Ecto neural progenitor cell (in vitro differentiated cells): ENCODE measurements around the gene ADGRL3.
"Not testable (repeated sequence)": the region's sequence is repeated elsewhere in the genome, so short reads cannot be mapped to it uniquely, and the experiment has no call there.

Source experiments
- DNase-seq: peaks from one replicate; pipeline ENCODE4 v3.0.0-alpha.2; 2018; ENCODE audit warnings: low spot score

The ADGRL3 gene

DNA sequence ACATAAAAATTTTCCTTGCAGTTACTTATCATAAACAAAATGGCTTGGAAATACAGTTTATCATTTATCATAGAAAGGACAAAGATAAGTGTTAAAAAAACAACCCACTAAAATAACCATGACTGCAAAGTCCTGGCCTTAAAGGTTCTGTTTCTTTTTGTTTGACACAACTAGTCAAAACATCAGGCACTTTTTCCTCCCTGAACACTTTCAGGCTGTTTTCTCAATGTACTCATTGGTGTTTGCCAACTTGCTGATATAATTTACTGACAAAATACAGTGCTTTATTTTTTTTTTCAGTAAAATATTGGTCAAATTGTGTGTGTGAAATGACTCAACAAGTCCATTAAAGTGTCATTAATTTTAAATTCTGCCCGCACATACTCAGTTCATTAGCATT is 156.6 kb downstream of the ADGRL3 start:
- DNase-seq: no peak

DNA sequence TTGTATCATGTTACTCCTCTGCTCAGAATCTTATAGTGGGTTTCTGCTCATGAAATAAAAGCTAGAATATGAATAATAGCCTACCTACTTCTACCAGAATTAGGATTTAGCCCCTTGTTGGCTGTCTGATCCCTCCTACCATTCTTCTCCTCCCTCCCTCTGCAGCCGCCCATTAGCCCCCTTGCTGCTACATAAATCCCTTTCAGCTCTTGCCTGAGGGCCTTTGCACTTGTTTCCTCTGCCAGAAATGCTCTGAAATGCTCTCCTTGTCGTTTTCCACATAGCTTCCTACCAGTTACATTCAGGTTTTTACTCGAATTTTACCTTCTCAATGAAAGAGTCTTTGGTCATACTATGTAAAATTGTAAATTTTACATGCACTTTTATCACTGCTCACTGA is 159.2 kb downstream of the ADGRL3 start:
- no peak for DNase-seq

DNA sequence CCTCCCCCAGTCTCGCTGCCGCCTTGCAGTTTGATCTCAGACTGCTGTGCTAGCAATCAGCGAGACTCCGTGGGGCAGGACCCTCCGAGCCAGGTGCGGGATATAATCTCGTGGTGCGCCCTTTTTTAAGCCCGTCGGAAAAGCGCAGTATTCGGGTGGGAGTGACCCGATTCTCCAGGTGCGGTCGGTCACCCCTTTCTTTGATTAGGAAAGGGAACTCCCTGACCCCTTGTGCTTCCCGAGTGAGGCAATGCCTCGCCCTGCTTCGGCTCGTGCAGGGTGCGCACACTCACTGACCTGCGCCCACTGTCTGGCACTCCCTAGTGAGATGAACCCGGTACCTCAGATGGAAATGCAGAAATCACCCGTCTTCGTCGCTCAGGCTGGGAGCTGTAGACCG is 172.7 kb downstream of the ADGRL3 start:
- DNase-seq: not testable (repeated sequence)

DNA sequence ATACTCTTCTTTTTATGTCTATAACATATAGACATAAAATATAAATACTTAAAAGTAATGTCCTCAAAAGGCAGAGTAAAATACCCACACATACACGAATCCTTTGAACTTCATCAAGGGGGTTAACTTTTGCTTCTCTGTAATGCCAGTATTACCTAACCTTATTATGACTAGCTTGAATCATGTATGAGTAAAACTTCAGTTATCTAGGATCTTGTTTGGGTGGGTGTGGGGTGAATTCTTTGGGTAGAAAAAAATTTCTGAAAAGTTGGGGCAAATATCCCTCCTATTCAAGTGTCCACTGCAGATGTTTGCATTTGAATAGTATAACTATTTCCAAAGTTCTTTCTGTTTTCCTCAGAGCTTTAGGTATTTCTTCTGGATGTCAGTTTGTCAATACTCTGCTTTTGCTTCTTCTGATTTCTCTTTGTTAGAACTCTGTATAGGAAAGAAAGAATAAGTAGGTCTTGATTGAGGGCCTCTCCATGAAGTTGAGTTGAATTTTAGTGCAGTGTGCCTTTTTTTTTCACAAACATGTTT is 173.8 kb downstream of the ADGRL3 start:
- DNase-seq: no peak

DNA sequence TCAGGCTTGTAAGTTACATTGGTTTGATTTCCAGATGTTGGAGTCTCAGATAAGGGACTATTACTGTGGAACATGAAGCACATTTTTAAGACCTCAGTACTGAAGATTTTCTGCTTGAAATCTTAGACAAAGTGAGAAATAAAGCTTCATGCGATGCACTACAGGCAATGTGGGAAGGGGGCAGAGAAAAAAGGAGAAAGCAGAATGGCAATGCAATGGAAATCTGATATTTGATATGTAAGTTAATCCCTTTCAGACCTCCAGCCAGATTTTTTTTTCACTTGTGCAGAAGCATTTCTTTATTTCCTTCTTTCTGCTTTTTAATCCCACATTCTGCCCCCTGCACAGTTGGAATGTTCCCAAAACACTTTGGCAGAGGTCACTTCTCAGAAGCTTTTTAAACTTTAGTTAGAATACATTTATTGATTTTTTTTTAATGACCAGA is 174.3 kb downstream of the ADGRL3 start:
- DNase-seq: no peak

DNA sequence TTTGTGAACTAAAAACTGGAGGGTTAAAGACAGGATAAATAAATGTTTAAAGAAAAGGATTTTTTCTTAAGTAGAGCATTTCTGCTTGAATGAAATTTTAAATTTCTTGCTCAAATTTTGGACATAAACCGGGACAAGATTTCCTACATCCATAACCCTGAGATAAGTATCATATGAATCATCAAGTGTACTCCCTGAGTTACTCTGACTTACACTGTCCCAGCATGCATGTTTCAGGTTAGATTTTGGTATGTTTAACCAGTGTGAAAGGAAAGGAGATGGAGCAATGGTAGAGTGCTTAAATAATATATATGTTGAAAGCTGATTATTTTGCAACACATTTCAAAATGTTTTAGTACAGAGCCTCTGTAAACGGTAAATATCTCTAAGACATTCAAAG is 175.2 kb downstream of the ADGRL3 start:
- DNase-seq: no peak

DNA sequence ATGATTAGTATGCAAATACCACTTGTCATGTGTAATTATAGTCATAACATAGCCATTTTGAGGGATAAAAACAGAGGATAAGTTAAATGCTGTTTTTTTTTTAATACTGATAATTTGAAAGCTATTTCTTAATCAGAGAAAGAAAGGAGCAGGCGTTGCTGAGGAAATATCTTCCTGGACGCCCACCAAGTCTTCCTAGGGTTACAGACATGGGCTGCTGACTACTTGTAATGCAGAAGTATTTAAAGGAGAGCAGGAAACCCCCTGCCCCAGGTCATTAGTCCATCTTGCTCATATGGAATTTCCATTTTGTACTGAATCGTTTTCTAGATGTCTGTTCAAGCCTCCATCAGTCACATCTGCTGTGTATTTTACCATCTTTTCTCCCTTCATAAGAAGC is 176.2 kb downstream of the ADGRL3 start:
- no peak for DNase-seq

DNA sequence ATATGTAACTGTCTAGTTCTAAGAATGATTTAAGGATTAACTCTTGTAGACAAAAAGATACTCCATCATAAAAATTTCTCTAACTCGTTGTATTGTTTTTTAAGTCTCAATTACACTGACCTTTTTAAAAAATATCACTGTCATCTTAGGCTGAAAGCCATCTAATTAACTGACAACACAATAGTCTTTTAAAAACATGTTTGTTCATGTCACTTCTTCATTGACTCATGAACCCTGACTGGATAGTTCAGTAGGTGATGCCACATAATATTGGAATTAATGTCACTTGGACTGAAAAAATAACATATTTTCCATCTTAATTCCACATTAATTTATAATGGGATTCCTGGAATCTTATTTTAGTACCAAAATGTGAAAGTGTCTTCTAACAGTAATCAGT is 179.3 kb downstream of the ADGRL3 start:
- no peak for DNase-seq

DNA sequence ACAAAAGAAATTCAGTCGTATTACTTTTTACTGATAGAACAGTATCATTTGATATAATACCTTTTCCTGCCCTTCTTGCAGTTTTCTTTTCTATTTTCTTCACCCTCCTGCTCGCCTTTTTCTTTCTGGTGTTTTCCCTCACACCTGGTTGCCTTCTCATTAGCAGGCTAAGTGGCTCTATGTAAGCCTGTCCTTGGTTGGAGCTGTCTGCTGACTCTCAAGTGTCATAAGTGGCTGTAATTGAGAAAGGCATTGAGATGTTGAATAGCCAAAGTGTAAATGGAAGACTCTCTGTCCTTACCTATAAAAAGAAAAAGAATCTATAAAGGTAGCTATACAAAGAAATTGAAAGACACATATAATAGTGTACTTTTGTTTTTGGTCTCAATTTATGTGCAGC is 180.7 kb downstream of the ADGRL3 start:
- no peak for DNase-seq

DNA sequence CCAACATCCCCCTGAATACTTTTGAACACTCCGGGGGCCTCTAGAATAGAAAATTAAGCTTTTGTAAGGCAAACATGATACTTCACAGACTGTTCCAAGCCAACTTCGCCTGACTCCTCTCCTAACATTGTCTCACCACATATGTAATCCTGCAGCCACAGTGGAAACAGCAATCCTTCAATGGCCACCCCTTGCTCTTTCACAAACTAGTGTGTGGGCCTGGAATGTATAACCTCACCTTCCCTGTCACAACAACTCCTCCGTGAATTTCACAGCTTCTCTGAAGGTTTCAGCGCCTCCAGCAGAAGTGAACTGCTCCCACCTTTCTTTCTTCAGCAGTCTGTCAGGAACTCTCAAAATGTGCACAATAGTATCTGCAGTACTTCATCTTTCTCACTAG is 185.1 kb downstream of the ADGRL3 start:
- DNase-seq: no peak

DNA sequence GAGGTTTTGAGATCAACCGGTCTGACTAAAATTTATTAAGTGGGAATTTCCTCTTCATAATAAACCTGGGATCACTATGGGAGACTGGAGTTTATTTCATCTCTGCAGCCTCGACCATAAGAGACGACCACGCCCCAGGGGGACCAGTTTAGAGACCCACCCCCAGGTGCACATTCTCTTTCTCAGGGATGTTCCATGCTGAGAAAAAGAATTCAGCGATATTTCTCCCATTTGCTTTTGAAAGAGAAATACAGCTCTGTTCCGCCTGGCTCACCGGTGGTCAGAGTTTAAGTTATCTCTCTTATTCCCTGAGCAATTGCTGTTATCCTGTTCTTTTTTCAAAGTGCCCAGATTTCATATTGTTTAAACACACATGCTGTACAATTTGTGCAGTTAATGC is 187.2 kb downstream of the ADGRL3 start:
- DNase-seq: not testable (repeated sequence)

DNA sequence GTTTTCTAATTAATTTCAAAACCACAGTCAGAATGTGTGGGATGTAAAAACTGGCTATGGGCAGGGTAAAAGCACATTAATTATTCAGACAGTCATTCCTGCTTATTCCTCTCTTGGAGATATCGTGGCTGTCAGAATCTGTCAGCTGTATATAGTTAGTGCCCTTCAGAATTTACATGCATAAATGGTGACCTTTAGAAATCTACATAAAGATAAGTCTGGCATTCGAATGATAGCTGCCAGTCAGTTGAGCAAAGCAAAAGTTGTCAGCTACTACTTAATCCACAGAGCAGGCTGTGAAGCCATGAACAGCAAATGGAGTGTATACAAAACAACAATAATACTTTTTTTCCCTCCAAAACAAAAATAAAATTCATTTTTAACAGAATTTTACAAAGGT is 189.5 kb downstream of the ADGRL3 start:
- DNase-seq: no peak

DNA sequence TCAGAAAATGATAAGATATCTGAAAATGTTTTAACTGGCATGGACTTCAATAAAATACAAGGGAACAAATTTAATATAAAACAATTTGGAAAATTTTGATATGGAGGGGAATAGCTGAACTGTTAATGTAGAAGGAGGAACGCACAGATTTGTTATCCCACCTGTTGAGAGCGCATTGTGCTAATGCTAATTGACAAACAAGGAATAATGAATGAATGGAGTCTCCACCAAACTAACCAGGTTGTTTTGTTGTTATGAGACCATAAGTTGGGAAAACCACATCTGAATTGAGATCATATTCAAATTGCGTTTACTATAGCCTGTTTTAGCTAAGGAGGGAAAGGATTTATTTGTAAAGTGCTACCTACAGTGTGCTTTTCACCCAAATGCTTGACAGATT is 195.6 kb downstream of the ADGRL3 start:
- DNase-seq: no peak

DNA sequence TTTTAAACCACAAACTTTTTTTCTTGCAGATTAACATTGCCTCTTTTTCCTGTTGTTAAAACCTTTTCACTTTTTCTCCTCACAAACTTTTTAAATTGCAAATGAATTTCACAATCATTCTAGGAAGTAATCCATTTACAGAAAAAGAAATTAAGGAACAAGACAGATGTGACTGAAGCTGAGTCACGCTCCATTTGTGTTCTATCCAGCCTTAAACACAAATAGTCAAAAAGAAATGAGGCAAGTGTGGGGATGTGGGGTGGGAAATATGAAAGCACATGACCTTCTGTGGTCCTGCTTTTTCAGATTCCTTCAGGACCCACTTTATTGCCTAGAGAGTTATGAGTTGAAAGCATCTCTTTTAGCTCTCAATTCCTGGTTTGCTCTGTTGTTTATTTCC is 197.0 kb downstream of the ADGRL3 start:
- DNase-seq: no peak

DNA sequence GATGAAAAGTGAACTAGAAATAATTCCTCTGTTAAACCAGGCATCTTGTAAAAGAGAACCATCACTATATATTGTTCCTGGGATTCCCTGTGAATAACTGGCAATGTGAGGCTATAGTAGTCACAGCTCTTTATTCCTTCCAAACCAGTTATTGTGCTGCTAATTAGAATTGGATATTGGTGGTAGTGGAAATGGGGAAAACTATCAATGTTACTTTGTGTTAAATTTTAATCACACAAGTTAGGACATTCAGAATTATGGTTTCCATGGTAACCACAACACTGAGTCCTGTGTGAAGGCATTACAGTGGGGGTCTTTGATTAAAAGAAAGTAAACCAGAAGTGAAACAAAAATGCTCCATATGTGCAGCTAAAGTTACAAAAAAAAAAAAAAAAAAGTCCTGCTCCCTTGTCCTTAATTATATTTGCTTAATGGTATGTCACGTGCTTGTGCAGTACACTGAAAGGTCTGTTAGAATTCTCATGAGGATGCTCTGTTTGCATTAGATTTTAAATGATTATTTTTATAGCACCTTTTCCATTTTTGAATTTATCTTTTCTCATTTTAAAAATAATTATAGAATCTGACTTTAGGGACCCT is 200.4 kb downstream of the ADGRL3 start:
- DNase-seq: no peak

DNA sequence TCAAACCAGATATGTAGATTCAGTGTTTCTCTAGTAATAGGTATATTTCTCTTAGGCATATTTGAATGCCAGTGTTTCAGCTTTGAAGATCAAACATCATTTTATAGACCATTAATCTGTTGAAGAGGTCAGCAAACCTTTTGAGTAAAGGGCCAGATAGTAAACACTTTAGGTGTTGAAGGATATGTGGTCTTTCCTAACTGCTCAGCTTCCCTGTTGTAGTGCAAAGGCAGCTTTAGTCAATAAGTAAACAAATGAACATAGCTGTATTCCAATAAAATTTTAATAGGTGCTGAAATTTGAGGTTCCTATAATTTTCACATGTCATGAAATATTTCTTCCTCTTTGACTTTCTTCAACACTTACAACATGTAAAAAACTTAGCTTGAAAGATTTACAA is 201.6 kb downstream of the ADGRL3 start:
- no peak for DNase-seq

DNA sequence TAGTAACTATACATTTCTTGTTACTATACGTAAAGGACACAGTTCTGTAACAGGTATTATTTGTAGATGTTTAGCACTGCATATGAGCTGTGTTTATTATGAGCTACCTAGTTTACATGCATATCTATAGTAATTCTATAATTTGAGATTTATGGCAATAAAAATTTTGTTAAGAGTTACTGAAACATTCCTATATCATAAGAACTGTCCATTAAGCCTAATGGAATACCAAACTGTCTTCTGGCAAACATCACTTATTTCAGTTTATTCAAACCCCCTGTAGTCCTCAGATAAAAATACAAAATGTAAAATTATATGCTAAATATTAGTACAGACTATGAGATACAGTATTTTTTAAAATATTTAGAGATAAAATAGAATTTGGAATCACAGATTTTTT is 205.2 kb downstream of the ADGRL3 start:
- no peak for DNase-seq

DNA sequence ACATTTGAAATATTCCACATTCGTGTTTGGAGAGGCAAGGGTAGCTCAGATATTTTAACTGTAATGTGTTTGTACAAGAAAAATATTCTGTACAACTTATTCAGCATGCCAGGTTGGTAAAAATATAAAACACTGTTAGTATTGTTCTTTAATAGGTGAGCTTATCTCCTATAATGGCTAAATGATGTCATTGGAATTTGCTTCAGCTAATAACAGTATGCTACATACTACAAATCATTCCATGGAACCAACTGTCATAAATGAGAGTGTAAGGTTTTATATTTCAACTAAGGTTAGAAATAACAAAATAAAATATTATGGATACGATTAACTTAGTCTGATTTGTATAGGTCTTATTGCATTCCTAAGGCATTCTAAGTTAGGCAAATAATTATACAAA is 206.6 kb downstream of the ADGRL3 start:
- DNase-seq: no peak

DNA sequence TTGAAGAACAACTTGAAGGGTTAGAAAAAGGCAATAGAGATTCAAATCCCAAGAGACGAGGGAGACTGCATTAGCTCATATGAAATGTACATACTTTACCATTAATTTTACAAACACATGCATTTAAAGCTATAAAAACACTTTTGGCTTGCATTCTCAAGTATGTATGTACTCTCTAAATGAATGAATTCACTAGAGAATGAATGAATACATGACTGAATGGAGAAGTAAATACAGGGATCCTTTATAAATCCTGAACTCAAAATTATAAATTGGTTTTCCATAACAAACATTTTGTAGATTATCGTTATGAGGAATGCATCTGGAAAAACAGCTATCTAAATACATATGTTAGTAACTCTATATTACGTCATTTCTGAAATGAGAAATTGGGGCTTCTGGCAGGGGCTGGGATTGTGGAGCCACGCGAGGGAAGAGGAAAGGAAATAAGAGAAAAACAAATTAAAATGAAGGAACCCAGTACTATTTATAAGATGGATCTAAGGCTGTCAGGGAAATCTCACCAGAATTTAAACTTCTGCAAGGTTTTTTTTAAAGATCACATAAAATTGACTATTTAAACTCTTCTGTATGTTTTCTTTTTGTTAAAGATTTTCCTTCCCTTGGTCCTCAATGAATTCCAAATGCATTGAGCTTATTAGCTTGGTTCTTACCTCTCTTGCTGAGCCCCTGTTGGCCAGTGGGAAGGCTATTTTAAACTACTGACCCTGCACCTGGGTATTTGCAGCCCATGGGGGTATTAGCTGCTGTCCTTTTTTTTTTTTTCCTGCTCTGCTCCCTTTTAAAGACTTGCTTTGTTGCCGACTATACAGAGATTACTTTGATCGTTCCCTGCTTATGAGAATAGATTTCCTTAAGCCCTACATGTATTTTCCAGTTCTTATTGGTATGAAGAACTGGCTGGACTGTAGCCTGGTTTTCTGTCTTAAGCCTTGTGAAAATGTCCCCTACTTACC is 207.8 kb downstream of the ADGRL3 start:
- DNase-seq: peak; percentile 59

DNA sequence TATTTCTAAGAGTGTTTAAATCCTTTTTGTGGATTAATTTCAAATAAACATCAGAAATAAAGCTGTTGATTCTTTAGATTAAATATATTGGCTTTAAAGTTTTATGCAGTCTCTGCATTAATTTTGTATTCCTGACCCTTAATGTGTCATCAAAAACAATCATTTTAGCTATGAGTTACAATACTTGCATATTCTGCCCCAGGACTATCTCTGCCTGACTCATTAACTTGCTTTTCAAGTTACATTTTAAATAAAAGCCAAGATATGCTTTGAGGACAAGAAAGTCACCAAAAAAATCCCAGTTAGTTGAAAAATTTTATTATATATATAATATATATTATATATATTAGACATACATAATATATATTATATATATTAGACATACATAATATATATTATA is 208.7 kb downstream of the ADGRL3 start:
- no peak for DNase-seq

DNA sequence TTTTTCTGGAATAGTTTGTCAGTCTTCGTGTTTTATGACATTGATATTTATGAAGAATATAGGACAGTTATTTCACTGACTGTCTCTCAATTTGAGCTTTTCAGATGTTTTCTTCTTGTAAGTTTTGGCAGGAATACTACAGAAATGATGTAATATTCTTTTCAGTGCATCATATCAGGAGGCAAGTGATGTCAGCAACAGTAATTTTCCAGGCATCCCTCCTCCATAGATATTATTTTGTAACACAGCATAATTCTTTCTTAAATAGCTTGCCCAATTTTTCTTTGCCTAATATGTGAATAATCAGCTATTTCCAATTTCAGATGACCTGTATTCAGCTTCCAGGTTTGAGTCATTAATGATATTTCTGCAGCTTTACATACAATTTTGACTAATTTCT is 211.1 kb downstream of the ADGRL3 start:
- DNase-seq: no peak

DNA sequence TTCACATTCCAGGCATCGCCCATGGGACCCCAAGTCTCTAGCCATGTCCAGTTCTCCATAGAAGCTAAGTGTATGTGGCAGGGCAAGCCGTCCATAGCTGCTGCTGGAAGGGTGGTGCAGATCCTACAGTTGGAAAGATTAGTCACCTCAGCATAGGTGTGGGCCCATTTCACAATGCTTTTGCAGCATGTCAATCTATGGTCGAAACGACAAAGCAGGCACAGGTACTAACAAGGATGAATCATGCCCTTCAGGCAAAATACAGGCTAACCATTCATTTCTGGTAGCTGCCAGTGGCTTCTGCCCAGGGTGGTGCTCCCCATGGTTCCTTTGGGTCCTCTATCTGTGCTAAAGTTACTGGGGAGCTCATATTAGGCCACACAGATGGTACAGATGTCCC is 225.2 kb downstream of the ADGRL3 start:
- DNase-seq: no peak

DNA sequence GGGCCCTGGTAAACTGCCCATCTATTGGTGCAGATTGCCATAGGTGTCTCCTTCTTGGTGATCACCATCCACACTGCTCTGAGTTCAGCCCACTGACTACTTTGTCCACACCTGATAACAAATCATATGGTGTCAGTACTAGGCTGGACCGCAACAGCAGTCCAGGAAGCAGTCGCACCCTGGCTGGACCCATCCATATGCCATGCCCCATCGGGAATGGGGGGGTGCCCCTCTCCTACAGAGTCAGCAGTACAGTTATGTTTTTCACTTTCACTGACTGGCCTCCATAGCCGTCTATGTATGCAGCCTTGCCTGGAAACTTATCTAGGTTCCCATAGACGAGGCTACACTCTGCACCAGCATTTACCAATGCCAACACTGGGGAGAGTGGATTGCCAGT is 226.1 kb downstream of the ADGRL3 start:
- no peak for DNase-seq
